OCI-LY1 (cell line): ENCODE data around the gene MAPK8.

ENCODE experiments used
- H2AFZ ChIP-seq: fragments of 200-600 bp; sonication (generic), shearing (Covaris generic); 2 replicates; pipeline ENCODE4 v1.6.0; 2014; ENCODE audit warnings: antibody characterized with exemption, mild to moderate bottlenecking, low read length
- H3F3A ChIP-seq: fragments of 200-600 bp; sonication (generic), shearing (Covaris generic); 2 replicates; pipeline ENCODE4 v1.6.0; 2014; ENCODE audit warnings: mild to moderate bottlenecking, antibody characterized with exemption, low read length, moderate library complexity; ENCODE audit not compliant: insufficient read depth
- H3K27ac ChIP-seq: fragments of 200-600 bp; sonication (generic); 2 replicates; pipeline ENCODE4 v1.5.1; 2014; ENCODE audit warnings: low read length, mixed run types, mild to moderate bottlenecking, low read depth; ENCODE audit not compliant: poor library complexity, severe bottlenecking
- H3K27me3 ChIP-seq: fragments of 200-600 bp; sonication (generic); 2 replicates; pipeline ENCODE4 v1.6.0; 2014; ENCODE audit warnings: antibody characterized with exemption, mild to moderate bottlenecking, low read length, moderate library complexity; ENCODE audit not compliant: insufficient read depth
- H3K36me3 ChIP-seq: fragments of 200-600 bp; sonication (generic); 2 replicates; pipeline ENCODE4 v1.6.1; 2014; ENCODE audit warnings: mild to moderate bottlenecking, antibody characterized with exemption, low read length, moderate library complexity, mixed read lengths; ENCODE audit not compliant: insufficient read depth
- H3K4me1 ChIP-seq: fragments of 200-600 bp; sonication (generic); 2 replicates; pipeline ENCODE4 v1.5.1; 2014; ENCODE audit warnings: mild to moderate bottlenecking, low read length, moderate library complexity; ENCODE audit not compliant: insufficient read depth, severe bottlenecking
- H3K4me2 ChIP-seq: fragments of 200-600 bp; sonication (generic), shearing (Covaris generic); 2 replicates; pipeline ENCODE4 v1.6.1; 2014; ENCODE audit warnings: low read length
- H3K4me3 ChIP-seq: fragments of 200-600 bp; sonication (generic); 2 replicates; pipeline ENCODE4 v1.5.1; 2014; ENCODE audit warnings: low read length, low read depth, mild to moderate bottlenecking, mixed read lengths; ENCODE audit not compliant: poor library complexity, severe bottlenecking
- H3K79me2 ChIP-seq: fragments of 200-600 bp; shearing (Covaris generic); 2 replicates; pipeline ENCODE4 v1.6.1; 2016; ENCODE audit warnings: mixed run types, low read length, mixed read lengths; ENCODE audit not compliant: insufficient read depth
- H3K9ac ChIP-seq: fragments of 200-600 bp; sonication (generic), shearing (Covaris generic); 2 replicates; pipeline ENCODE4 v1.6.1; 2014; ENCODE audit warnings: mild to moderate bottlenecking, low read length, mixed read lengths
- H3K9me2 ChIP-seq: fragments of 200-600 bp; sonication (generic), shearing (Covaris generic); 2 replicates; pipeline ENCODE4 v1.6.1; 2014; ENCODE audit warnings: low read depth, mild to moderate bottlenecking, low read length, mixed read lengths
- H3K9me3 ChIP-seq: fragments of 200-600 bp; shearing (Covaris generic); 2 replicates; pipeline ENCODE4 v1.6.1; 2014; ENCODE audit warnings: low read length, mixed read lengths
- H4K20me1 ChIP-seq: fragments of 200-600 bp; sonication (generic), shearing (Covaris generic); 2 replicates; pipeline ENCODE4 v1.6.0; 2016; ENCODE audit warnings: mild to moderate bottlenecking, low read length; ENCODE audit not compliant: insufficient read depth
- EZH2 ChIP-seq: fragments of 200-600 bp; sonication (generic), shearing (Covaris generic); IDR thresholded peaks from 2 replicates; pipeline ENCODE4 v1.8.0; 2017; ENCODE audit warnings: borderline replicate concordance, mixed run types, mild to moderate bottlenecking, antibody characterized with exemption, low read length, moderate library complexity, mixed read lengths
- TF ChIP-seq, protein P1 (sequence below): fragments of 200-600 bp; sonication (generic), shearing (Covaris generic); IDR thresholded peaks from 2 replicates; pipeline ENCODE4 v1.5.1; 2017; ENCODE audit warnings: mild to moderate bottlenecking, antibody characterized with exemption, low read length, moderate library complexity, mixed read lengths

MAPK8 gene

DNA sequence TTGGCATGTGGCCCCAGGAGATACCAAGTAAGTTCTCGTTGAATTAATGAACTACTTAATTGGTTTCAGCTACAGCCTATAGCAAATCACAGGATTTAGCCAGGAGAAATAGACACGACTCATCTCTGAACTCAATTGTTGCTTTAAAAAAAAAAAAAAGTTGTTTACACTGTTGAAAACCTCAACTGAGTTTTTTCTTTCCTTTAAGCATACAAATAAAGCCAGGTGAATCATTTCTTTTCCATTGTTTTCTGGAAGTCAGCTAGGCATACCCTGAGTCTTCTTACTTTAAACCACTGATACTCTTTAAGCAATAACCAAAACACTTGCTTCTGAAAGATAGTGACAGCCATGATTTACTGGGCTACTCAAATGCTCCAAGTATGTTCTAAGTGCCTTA, 32.7 kb upstream of the MAPK8 start:
- Histone ChIP-seq H2AFZ (no peak overlapping the region), H3K9ac (no peak overlapping the region), H3K36me3 (no peaks in the 10 kb centered on the region), H3K4me3 (no peak overlapping the region), H3K9me2 (no peaks in the 10 kb centered on the region), H3K27ac (no peak overlapping the region), H3F3A (no peaks in the 10 kb centered on the region), H4K20me1 (no peaks in the 10 kb centered on the region), H3K79me2 (no peaks in the 10 kb centered on the region), H3K27me3 (no peaks in the 10 kb centered on the region), H3K9me3 (no peaks in the 10 kb centered on the region), H3K4me2 (no peak overlapping the region), H3K4me1 (no peaks in the 10 kb centered on the region)
- no peak for TF ChIP-seq EZH2
- TF ChIP-seq, protein P1, sequence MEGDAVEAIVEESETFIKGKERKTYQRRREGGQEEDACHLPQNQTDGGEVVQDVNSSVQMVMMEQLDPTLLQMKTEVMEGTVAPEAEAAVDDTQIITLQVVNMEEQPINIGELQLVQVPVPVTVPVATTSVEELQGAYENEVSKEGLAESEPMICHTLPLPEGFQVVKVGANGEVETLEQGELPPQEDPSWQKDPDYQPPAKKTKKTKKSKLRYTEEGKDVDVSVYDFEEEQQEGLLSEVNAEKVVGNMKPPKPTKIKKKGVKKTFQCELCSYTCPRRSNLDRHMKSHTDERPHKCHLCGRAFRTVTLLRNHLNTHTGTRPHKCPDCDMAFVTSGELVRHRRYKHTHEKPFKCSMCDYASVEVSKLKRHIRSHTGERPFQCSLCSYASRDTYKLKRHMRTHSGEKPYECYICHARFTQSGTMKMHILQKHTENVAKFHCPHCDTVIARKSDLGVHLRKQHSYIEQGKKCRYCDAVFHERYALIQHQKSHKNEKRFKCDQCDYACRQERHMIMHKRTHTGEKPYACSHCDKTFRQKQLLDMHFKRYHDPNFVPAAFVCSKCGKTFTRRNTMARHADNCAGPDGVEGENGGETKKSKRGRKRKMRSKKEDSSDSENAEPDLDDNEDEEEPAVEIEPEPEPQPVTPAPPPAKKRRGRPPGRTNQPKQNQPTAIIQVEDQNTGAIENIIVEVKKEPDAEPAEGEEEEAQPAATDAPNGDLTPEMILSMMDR = no peak

DNA sequence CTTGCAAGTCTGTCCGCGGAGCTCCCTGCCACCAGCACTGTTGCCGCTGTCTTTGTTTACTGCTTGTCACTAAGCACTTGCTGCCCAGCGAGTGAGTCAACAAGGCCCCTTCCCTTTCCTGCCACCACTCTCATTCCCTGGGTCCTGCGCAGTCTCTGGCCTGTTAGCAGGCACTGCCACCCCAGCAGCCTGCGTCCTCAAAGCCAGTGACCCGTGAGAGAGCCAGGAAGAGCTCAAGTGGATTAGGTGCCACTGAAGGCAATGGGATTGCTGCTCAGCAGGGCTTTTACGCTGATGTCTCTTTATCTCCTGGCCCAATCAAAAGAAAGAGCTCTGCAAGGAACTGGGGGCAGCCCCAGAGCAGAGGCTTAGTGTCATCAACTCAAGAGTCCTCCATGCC, 31.8 kb upstream of the MAPK8 start, which contains the start of gene FRMPD2:
Gene FRMPD2 (minus strand): TSS at position 61 of the 400 bp plus-strand sequence. CDS start 129 bp downstream, outside the sequence.
- Histone ChIP-seq H2AFZ (no peak within 1 kb of the TSS), H3K9ac (no peak within 1 kb of the TSS), H3F3A (no peaks in the 10 kb centered on the region), H3K27ac (no peak within 1 kb of the TSS), H3K9me3 (no peaks in the 10 kb centered on the region), H3K4me1 (no peaks in the 10 kb centered on the region), H3K36me3 (no peaks in the 10 kb centered on the region), H3K79me2 (no peaks in the 10 kb centered on the region), H3K4me3 (no peak within 1 kb of the TSS), H3K27me3 (no peaks in the 10 kb centered on the region), H3K4me2 (no peak within 1 kb of the TSS), H3K9me2 (no peaks in the 10 kb centered on the region), H4K20me1 (no peaks in the 10 kb centered on the region)
- TF ChIP-seq, protein P1 = no peak
- no peak for TF ChIP-seq EZH2

DNA sequence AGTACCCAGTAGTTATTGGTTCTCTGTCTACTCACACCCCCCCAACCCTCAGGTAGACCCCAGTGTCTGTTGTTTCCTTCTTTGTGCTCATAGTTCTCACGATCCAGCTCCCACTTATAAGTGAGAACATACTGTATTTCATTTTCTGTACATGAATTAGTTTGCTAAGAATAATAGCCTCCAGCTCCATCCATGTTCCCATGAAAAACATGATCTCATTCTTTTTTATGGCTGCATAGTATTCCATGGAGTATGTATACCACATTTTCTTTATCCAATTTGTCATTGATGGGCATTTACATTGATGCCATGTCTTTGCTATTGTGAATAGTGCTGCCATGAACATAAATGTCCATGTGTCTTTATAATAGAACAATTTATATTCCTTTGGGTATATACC, 29.4 kb upstream of the MAPK8 start:
- Histone ChIP-seq H3K4me3 (no peak overlapping the region), H3K4me2 (no peak overlapping the region), H3K79me2 (no peaks in the 10 kb centered on the region), H3K4me1 (no peaks in the 10 kb centered on the region), H3K9ac (no peak overlapping the region), H3K36me3 (no peaks in the 10 kb centered on the region), H4K20me1 (no peaks in the 10 kb centered on the region), H3F3A (no peaks in the 10 kb centered on the region), H2AFZ (no peak overlapping the region), H3K9me3 (no peaks in the 10 kb centered on the region), H3K27me3 (no peaks in the 10 kb centered on the region), H3K27ac (no peak overlapping the region), H3K9me2 (no peaks in the 10 kb centered on the region)
- TF ChIP-seq, protein P1 = no peak
- no peak for TF ChIP-seq EZH2
